Loucy (cell line): ENCODE results near the gene SPATS2.

ENCODE experiments used
- EZH2phosphoT487 ChIP-seq: fragments of 200-600 bp; IDR thresholded peaks from 2 replicates; pipeline ENCODE4 v1.6.1; 2018; ENCODE audit warnings: antibody characterized with exemption, mild to moderate bottlenecking, moderate library complexity, borderline replicate concordance
- TF ChIP-seq, protein P1 (sequence below): fragments of 200-600 bp; sonication (generic); conservative IDR thresholded peaks from 2 replicates; pipeline ENCODE4 v1.5.1; 2014; ENCODE audit warnings: mild to moderate bottlenecking, antibody characterized with exemption, low read length

DNA sequence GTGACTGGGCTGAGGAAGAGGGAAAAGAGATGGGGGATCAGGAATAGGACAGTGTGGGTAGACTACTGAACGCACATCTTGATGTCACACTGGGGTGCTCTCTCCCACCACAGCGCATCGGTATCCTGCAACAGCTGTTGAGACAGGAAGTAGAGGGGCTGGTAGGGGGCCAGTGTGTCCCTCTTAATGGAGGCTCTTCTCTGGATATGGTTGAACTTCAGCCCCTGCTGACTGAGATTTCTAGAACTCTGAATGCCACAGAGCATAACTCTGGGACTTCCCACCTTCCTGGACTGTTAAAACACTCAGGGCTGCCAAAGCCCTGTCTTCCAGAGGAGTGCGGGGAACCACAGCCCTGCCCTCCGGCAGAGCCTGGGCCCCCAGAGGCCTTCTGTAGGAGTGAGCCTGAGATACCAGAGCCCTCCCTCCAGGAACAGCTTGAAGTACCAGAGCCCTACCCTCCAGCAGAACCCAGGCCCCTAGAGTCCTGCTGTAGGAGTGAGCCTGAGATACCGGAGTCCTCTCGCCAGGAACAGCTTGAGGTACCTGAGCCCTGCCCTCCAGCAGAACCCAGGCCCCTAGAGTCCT lies 37.1 kb upstream of the SPATS2 start:
- TF ChIP-seq, protein P1, sequence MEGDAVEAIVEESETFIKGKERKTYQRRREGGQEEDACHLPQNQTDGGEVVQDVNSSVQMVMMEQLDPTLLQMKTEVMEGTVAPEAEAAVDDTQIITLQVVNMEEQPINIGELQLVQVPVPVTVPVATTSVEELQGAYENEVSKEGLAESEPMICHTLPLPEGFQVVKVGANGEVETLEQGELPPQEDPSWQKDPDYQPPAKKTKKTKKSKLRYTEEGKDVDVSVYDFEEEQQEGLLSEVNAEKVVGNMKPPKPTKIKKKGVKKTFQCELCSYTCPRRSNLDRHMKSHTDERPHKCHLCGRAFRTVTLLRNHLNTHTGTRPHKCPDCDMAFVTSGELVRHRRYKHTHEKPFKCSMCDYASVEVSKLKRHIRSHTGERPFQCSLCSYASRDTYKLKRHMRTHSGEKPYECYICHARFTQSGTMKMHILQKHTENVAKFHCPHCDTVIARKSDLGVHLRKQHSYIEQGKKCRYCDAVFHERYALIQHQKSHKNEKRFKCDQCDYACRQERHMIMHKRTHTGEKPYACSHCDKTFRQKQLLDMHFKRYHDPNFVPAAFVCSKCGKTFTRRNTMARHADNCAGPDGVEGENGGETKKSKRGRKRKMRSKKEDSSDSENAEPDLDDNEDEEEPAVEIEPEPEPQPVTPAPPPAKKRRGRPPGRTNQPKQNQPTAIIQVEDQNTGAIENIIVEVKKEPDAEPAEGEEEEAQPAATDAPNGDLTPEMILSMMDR = no peak
- TF ChIP-seq EZH2phosphoT487 = no peak
